K562 (cell line): Measurements from ENCODE around the gene CDT1. TPM values are rescaled to one million over a fixed set of nuclear protein-coding genes. Genes with fewer than 3 reads are reported as not detected.

Experiments used
- ARID4B ChIP-seq: sonication (generic); formaldehyde crosslinking; IDR thresholded peaks from 2 replicates; pipeline ENCODE4 v1.8.0; 2022; ENCODE audit warnings: mild to moderate bottlenecking, missing genetic modification reagents
- CBFB ChIP-seq: sonication (generic); formaldehyde crosslinking; IDR thresholded peaks from 2 replicates; pipeline ENCODE4 v1.4.0; 2020; ENCODE audit warnings: mild to moderate bottlenecking, missing genetic modification reagents
- CXXC5 ChIP-seq: fragments of 250-450 bp; sonication (Bioruptor Pico); IDR thresholded peaks from 2 replicates; pipeline ENCODE4 v1.8.0; 2022; ENCODE audit warnings: inconsistent platforms, mild to moderate bottlenecking, moderate library complexity
- E2F8 ChIP-seq: fragments of 450-650 bp; IDR thresholded peaks from 2 replicates; pipeline ENCODE4 v1.7.1; 2018; ENCODE audit warnings: mild to moderate bottlenecking, low read depth; ENCODE audit not compliant: partially characterized antibody
- GABPB1 ChIP-seq: sonication (generic); formaldehyde crosslinking; IDR thresholded peaks from 2 replicates; pipeline ENCODE4 v1.8.0; 2022; ENCODE audit warnings: mild to moderate bottlenecking, missing genetic modification reagents
- HNRNPK ChIP-seq: fragments of 200-400 bp; formaldehyde crosslinking; IDR thresholded peaks from one replicate; pipeline ENCODE4 v1.6.1; 2018; ENCODE audit warnings: mild to moderate bottlenecking, low read depth, low read length; ENCODE audit not compliant: poor library complexity, severe bottlenecking
- IRF2 ChIP-seq: sonication (generic); formaldehyde crosslinking; IDR thresholded peaks from 2 replicates; pipeline ENCODE4 v1.8.1; 2022; ENCODE audit warnings: mild to moderate bottlenecking, missing genetic modification reagents
- MAFG ChIP-seq: fragments of 450-650 bp; conservative IDR thresholded peaks from 2 replicates; pipeline ENCODE4 v1.6.1; 2016; ENCODE audit warnings: missing genetic modification characterization, missing compliant biosample characterization
- RBM22 ChIP-seq: fragments of 200-400 bp; formaldehyde crosslinking; IDR thresholded peaks from 2 replicates; pipeline ENCODE4 v1.6.1; 2018; ENCODE audit warnings: low read length, low read depth; ENCODE audit not compliant: poor library complexity, severe bottlenecking
- SAP30 ChIP-seq: fragments of 200-600 bp; sonication (generic); IDR thresholded peaks from 2 replicates; pipeline ENCODE4 v1.6.1; 2012; ENCODE audit warnings: borderline replicate concordance, low read depth, mild to moderate bottlenecking, moderate library complexity, low read length, control low read depth, inconsistent platforms; ENCODE audit not compliant: insufficient read depth, poor library complexity, severe bottlenecking
- SETDB1 ChIP-seq: IDR thresholded peaks from one replicate; pipeline ENCODE4 v1.6.1; 2012; ENCODE audit warnings: low read length, control low read depth, inconsistent platforms
- USF2 ChIP-seq: sonication (generic); formaldehyde crosslinking; IDR thresholded peaks from 2 replicates; pipeline ENCODE4 v1.5.0; 2020; ENCODE audit warnings: missing genetic modification reagents
- ZNF253 ChIP-seq: fragments of 250-450 bp; sonication (Bioruptor Pico); conservative IDR thresholded peaks from 2 replicates; pipeline ENCODE4 v1.6.1; 2021; ENCODE audit warnings: mild to moderate bottlenecking
- polyA plus RNA-seq, 8 experiments: library from polyadenylated mRNA; depleted of rRNA in 4 of 8; stranded (reverse) in 5 of 8; unstranded in 3 of 8; fragments of >200 nt; fragmentation: Nextera tagmentation in 2 of 8; fragmentation: Illumina TruSeq in 1 of 8; extraction: Ambion mirVana in 2 of 8; extraction: Trizol in 1 of 8; gene quantifications; 2 replicates each; pipeline versions ENCODE4 v1.2.1 to v1.2.3, GENCODE V29; 2011 to 2014; ENCODE audit warnings: inconsistent platforms in 1 of 8, missing spikeins in 1 of 8
- total RNA-seq, 7 experiments: library from RNA; depleted of rRNA in 6 of 7; stranded (reverse); fragments of >200 nt in 6 of 7; fragmentation: Illumina TruSeq in 2 of 7; extraction: Trizol in 2 of 7; gene quantifications; 2 replicates each; pipeline versions ENCODE4 v1.2.1 to v1.2.3, GENCODE V29; 2011 to 2021; ENCODE audit warnings: low replicate concordance in 1 of 7

CDT1 gene
- total and polyA plus RNA-seq, 9 of the 15 experiments (the other 6 are each of a cell fraction or from before 2014, with no cell fraction given): 0.92 to 178 (median 14.2) TPM

GRCh38 chr16:88811769-88812512 is 8.4 kb downstream of the CDT1 start, which contains the start of gene APRT (continued):
- TF ChIP-seq IRF2 (CRISPR knock-in tag) (no peak), HNRNPK (peak; percentile 45), CXXC5 (CRISPR knock-in tag) (peak; percentile 89), MAFG (no peak), SAP30 (no peak), ZNF253 (CRISPR knock-in tag) (no peak), SETDB1 (no peak), E2F8 (peak; percentile 43), RBM22 (peak; percentile 79), ARID4B (CRISPR knock-in tag) (peak; percentile 88), USF2 (CRISPR knock-in tag) (no peak), GABPB1 (peak; percentile 78), CBFB (CRISPR knock-in tag) (peak; percentile 33; the same call in 1 of the 2 replicates)
